SK-N-SH (cell line): ENCODE data around the gene IFNA16.

ENCODE experiments used
- CHD2 ChIP-seq: fragments of 150-350 bp; IDR thresholded peaks from 2 replicates; pipeline ENCODE4 v1.6.1; 2018; ENCODE audit warnings: low read length; ENCODE audit not compliant: partially characterized antibody
- ELF1 ChIP-seq: IDR thresholded peaks from 2 replicates; pipeline ENCODE4 v1.4.0; 2012
- EP300 ChIP-seq, 2 experiments: IDR thresholded peaks; 2 replicates each; pipeline versions ENCODE4 v1.4.0 to v1.6.1; 2012; ENCODE audit warnings: borderline replicate concordance in 1 of 2, low read depth in 1 of 2, low read length in 1 of 2
- JUND ChIP-seq: IDR thresholded peaks from 2 replicates; pipeline ENCODE4 v1.4.0; 2012
- MXI1 ChIP-seq: IDR thresholded peaks from 2 replicates; pipeline ENCODE4 v1.6.1; 2012; ENCODE audit warnings: mild to moderate bottlenecking, low read depth, low read length, improper control_type of control experiment
- NFIC ChIP-seq: IDR thresholded peaks from 2 replicates; pipeline ENCODE4 v1.4.0; 2012; ENCODE audit warnings: borderline replicate concordance
- POLR2AphosphoS5 ChIP-seq: IDR thresholded peaks from 2 replicates; pipeline ENCODE4 v1.6.1; 2012; ENCODE audit warnings: low read depth, low read length
- SIN3A ChIP-seq: IDR thresholded peaks from 2 replicates; pipeline ENCODE4 v1.6.1; 2012; ENCODE audit warnings: low read depth, mild to moderate bottlenecking, low read length, moderate library complexity, borderline replicate concordance
- TAF1 ChIP-seq: IDR thresholded peaks from 2 replicates; pipeline ENCODE4 v1.6.1; 2012; ENCODE audit warnings: low read depth, mild to moderate bottlenecking, low read length, moderate library complexity, borderline replicate concordance
- YY1 ChIP-seq: IDR thresholded peaks from 2 replicates; pipeline ENCODE4 v1.4.0; 2012; ENCODE audit warnings: low read depth, mild to moderate bottlenecking
- TF ChIP-seq, protein P1 (sequence below): fragments of 200-600 bp; sonication (generic); IDR thresholded peaks from 2 replicates; pipeline ENCODE4 v1.6.1; 2017; ENCODE audit warnings: antibody characterized with exemption, mild to moderate bottlenecking, moderate library complexity
- TF ChIP-seq, protein P2 (sequence below): fragments of 150-350 bp; IDR thresholded peaks from 2 replicates; pipeline ENCODE4 v1.6.1; 2017; ENCODE audit warnings: antibody characterized with exemption, low read length, low read depth, borderline replicate concordance
- TF ChIP-seq, protein P3 (sequence below): IDR thresholded peaks from 2 replicates; pipeline ENCODE4 v1.4.0; 2012; ENCODE audit warnings: low read depth, borderline replicate concordance
- TF ChIP-seq, protein P4 (sequence below): IDR thresholded peaks from 2 replicates; pipeline ENCODE4 v1.4.0; 2012; ENCODE audit warnings: low read depth, borderline replicate concordance

DNA sequence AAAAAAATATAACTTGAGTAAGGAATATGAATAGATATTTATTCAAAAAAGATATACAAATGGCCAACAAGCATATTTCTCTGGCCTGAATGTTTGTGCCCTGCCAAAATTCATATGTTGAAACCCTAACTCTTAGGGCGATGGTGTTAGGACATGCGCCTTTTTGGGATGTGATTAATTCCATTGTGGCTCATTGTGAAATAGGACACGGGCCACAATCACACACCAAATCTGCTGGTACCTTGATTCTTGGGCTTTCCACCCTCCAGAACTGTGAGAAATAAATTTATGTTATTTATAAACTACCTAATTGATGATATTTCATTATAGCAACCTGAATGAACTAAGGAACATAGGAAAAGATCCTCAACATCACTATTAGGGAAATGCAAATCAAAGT lies 45.0 kb downstream of the IFNA16 start:
- TF ChIP-seq NFIC (no peak), YY1 (no peak), TAF1 (no peak), EP300 (IDR thresholded peaks at IDR 0.05; ENCODE audit: borderline replicate concordance in 1 of 2, low read depth in 1 of 2, low read length in 1 of 2) (no peak), JUND (no peak), POLR2AphosphoS5 (no peak), SIN3A (no peak), ELF1 (no peak), CHD2 (no peak), MXI1 (no peak)
- TF ChIP-seq, protein P1, sequence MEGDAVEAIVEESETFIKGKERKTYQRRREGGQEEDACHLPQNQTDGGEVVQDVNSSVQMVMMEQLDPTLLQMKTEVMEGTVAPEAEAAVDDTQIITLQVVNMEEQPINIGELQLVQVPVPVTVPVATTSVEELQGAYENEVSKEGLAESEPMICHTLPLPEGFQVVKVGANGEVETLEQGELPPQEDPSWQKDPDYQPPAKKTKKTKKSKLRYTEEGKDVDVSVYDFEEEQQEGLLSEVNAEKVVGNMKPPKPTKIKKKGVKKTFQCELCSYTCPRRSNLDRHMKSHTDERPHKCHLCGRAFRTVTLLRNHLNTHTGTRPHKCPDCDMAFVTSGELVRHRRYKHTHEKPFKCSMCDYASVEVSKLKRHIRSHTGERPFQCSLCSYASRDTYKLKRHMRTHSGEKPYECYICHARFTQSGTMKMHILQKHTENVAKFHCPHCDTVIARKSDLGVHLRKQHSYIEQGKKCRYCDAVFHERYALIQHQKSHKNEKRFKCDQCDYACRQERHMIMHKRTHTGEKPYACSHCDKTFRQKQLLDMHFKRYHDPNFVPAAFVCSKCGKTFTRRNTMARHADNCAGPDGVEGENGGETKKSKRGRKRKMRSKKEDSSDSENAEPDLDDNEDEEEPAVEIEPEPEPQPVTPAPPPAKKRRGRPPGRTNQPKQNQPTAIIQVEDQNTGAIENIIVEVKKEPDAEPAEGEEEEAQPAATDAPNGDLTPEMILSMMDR, result no peak
- TF ChIP-seq, protein P2, sequence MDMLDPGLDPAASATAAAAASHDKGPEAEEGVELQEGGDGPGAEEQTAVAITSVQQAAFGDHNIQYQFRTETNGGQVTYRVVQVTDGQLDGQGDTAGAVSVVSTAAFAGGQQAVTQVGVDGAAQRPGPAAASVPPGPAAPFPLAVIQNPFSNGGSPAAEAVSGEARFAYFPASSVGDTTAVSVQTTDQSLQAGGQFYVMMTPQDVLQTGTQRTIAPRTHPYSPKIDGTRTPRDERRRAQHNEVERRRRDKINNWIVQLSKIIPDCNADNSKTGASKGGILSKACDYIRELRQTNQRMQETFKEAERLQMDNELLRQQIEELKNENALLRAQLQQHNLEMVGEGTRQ, result no peak
- TF ChIP-seq, protein P3, sequence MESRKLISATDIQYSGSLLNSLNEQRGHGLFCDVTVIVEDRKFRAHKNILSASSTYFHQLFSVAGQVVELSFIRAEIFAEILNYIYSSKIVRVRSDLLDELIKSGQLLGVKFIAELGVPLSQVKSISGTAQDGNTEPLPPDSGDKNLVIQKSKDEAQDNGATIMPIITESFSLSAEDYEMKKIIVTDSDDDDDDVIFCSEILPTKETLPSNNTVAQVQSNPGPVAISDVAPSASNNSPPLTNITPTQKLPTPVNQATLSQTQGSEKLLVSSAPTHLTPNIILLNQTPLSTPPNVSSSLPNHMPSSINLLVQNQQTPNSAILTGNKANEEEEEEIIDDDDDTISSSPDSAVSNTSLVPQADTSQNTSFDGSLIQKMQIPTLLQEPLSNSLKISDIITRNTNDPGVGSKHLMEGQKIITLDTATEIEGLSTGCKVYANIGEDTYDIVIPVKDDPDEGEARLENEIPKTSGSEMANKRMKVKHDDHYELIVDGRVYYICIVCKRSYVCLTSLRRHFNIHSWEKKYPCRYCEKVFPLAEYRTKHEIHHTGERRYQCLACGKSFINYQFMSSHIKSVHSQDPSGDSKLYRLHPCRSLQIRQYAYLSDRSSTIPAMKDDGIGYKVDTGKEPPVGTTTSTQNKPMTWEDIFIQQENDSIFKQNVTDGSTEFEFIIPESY, result no peak
- TF ChIP-seq, protein P4, sequence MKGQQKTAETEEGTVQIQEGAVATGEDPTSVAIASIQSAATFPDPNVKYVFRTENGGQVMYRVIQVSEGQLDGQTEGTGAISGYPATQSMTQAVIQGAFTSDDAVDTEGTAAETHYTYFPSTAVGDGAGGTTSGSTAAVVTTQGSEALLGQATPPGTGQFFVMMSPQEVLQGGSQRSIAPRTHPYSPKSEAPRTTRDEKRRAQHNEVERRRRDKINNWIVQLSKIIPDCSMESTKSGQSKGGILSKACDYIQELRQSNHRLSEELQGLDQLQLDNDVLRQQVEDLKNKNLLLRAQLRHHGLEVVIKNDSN, result no peak
